AG09309 (cell line): Measurements from ENCODE around the gene CYFIP1.

Source experiments
- DNase-seq: peaks from one replicate; pipeline ENCODE4 v3.0.0-alpha.2; 2010; ENCODE audit warnings: low read depth
- H3K4me3 ChIP-seq: 2 replicates; pipeline ENCODE4 v1.5.1; 2011; ENCODE audit warnings: mild to moderate bottlenecking, low read depth, low read length, moderate library complexity; ENCODE audit not compliant: control insufficient read depth
- CTCF ChIP-seq: IDR thresholded peaks from 2 replicates; pipeline ENCODE4 v1.5.1; 2011; ENCODE audit warnings: mild to moderate bottlenecking, low read depth, low read length, inconsistent platforms; ENCODE audit not compliant: insufficient read depth, control insufficient read depth; ENCODE audit errors: missing control alignments

The CYFIP1 gene

GRCh38 chr15:22941179-22941578, 39.0 kb downstream of the CYFIP1 start:
- no peak for DNase-seq
- H3K4me3 ChIP-seq, result no peak overlapping the region

GRCh38 chr15:22939652-22940061, 40.5 kb downstream of the CYFIP1 start:
- TF ChIP-seq CTCF, result no peak

More at GRCh38 chr15:22941179-22941578, 39.0 kb downstream of the CYFIP1 start:
- TF ChIP-seq CTCF, result no peak

GRCh38 chr15:22939051-22939450, 41.1 kb downstream of the CYFIP1 start:
- no peak for DNase-seq
- no peak for TF ChIP-seq CTCF
- H3K4me3 ChIP-seq, result no peak overlapping the region

More at GRCh38 chr15:22939652-22940061, 40.5 kb downstream of the CYFIP1 start:
- no peak for DNase-seq
- no peak overlapping the region for H3K4me3 ChIP-seq

GRCh38 chr15:22936577-22937472, 43.3 kb downstream of the CYFIP1 start:
- no peak overlapping the region for H3K4me3 ChIP-seq
- no peak for DNase-seq
- no peak for TF ChIP-seq CTCF

- DNase-seq, result no peak
- no peak for TF ChIP-seq CTCF
- H3K4me3 ChIP-seq, result no peak overlapping the region
Observed at GRCh38 chr15:22933641-22934061, 46.5 kb downstream of the CYFIP1 start.

GRCh38 chr15:22931784-22932536, 48.2 kb downstream of the CYFIP1 start:
- DNase-seq, result no peak
- TF ChIP-seq CTCF, result no peak
- H3K4me3 ChIP-seq, result no peak overlapping the region
